A549 (cell line): ENCODE measurements around the gene NUAK2. TPM values are rescaled to one million over a fixed set of nuclear protein-coding genes. Genes with fewer than 3 reads are reported as not detected.
A peak's percentile ranks its signal among the peaks of the same experiment; 100 is the strongest.

Experiments
- ATAC-seq, 2 experiments: fragments of 200-7000 bp in 1 of 2; fragments of >200 bp in 1 of 2; cut with Nextera tagmentation in 1 of 2; cut with Tn5 transposase in 1 of 2; 3 replicates each; pipeline versions ENCODE4 v1.8.0 to v1.9.1; 2018 to 2020; ENCODE audit warnings: mild to moderate bottlenecking in 1 of 2, moderate library complexity in 1 of 2
- CTCF ChIA-PET: fragments of 300-600 bp; sonication (Branson Sonifier 250); formaldehyde crosslinking; extraction: SDS; loops from one replicate; lab custom pipeline; 2021; ENCODE audit warnings: antibody characterized with exemption, inconsistent platforms; lab: Yijun Ruan, JAX
- POLR2A ChIA-PET: fragments of 350-600 bp; formaldehyde crosslinking; extraction: SDS; loops from one replicate; lab custom pipeline; 2021; ENCODE audit warnings: antibody characterized with exemption, inconsistent platforms; lab: Yijun Ruan, JAX
- DNase-seq, 2 experiments: peaks; one replicate each; pipeline versions ENCODE4 v3.0.0 to v3.0.0-alpha.2; 2011 to 2016; ENCODE audit warnings: low read depth in 1 of 2, low spot score in 1 of 2
- FAIRE-seq: peaks from 2 replicates; lab custom pipeline; 2011; peaks lifted over from hg19 to GRCh38; lab: Jason Lieb, UNC
- H3K27ac ChIP-seq, 2 experiments: fragments of >200 bp; sonication (Bioruptor Twin); formaldehyde crosslinking; 3 replicates each; pipeline ENCODE4 v1.5.1; 2016 to 2017
- H3K4me1 ChIP-seq: fragments of >200 bp; sonication (Bioruptor Twin); formaldehyde crosslinking; 3 replicates; pipeline ENCODE4 v1.6.1; 2016
- H3K4me2 ChIP-seq: fragments of >200 bp; sonication (Bioruptor Twin); formaldehyde crosslinking; 3 replicates; pipeline ENCODE4 v1.6.1; 2016
- H3K4me3 ChIP-seq: fragments of >200 bp; sonication (Bioruptor Twin); formaldehyde crosslinking; 3 replicates; pipeline ENCODE4 v1.5.1; 2016
- H3K9me3 ChIP-seq: fragments of >200 bp; sonication (Bioruptor Twin); formaldehyde crosslinking; 3 replicates; pipeline ENCODE4 v1.6.1; 2016
- CBX8 ChIP-seq: fragments of 200-600 bp; sonication (generic); IDR thresholded peaks from 2 replicates; pipeline ENCODE4 v1.6.1; 2016
- CEBPB ChIP-seq, 2 experiments: fragments of >200 bp in 1 of 2; sonication (Bioruptor Twin) in 1 of 2; formaldehyde crosslinking in 1 of 2; IDR thresholded peaks; 2 replicates each; pipeline ENCODE4 v1.6.1; 2012 to 2016
- CHD2 ChIP-seq: fragments of 150-350 bp; IDR thresholded peaks from 2 replicates; pipeline ENCODE4 v1.6.1; 2014; ENCODE audit warnings: low read length; ENCODE audit not compliant: partially characterized antibody
- CTCF ChIP-seq: fragments of >200 bp; sonication (Bioruptor Twin); formaldehyde crosslinking; IDR thresholded peaks from 3 replicates; pipeline ENCODE4 v1.5.1; 2016
- ELK1 ChIP-seq: fragments of 150-350 bp; IDR thresholded peaks from 2 replicates; pipeline ENCODE4 v1.6.1; 2014; ENCODE audit warnings: low read depth, mild to moderate bottlenecking, low read length
- EP300 ChIP-seq, 2 experiments: fragments of >200 bp; sonication (Bioruptor Twin); formaldehyde crosslinking; IDR thresholded peaks; 2 replicates in 1 of 2; 3 replicates in 1 of 2; pipeline ENCODE4 v1.6.1; 2016 to 2017
- FOXS1 ChIP-seq: fragments of 250-450 bp; sonication (Bioruptor Pico); IDR thresholded peaks from 2 replicates; pipeline ENCODE4 v1.5.0; 2020; ENCODE audit warnings: mild to moderate bottlenecking, moderate library complexity
- HEYL ChIP-seq: fragments of 250-450 bp; sonication (Bioruptor Pico); IDR thresholded peaks from 2 replicates; pipeline ENCODE4 v1.8.0; 2021; ENCODE audit warnings: mild to moderate bottlenecking, moderate library complexity
- HOXB5 ChIP-seq: fragments of 250-450 bp; sonication (Bioruptor Pico); IDR thresholded peaks from 2 replicates; pipeline ENCODE4 v1.5.0; 2020; ENCODE audit warnings: mild to moderate bottlenecking, moderate library complexity
- JUNB ChIP-seq: fragments of >200 bp; sonication (Bioruptor Twin); formaldehyde crosslinking; IDR thresholded peaks from 2 replicates; pipeline ENCODE4 v1.6.1; 2016
- KDM5A ChIP-seq: fragments of 200-600 bp; sonication (generic); IDR thresholded peaks from 2 replicates; pipeline ENCODE4 v1.6.1; 2016; ENCODE audit warnings: antibody characterized with exemption, mild to moderate bottlenecking
- MAFK ChIP-seq: fragments of 450-650 bp; IDR thresholded peaks from 2 replicates; pipeline ENCODE4 v1.6.1; 2014; ENCODE audit not compliant: partially characterized antibody
- MAX ChIP-seq: IDR thresholded peaks from 2 replicates; pipeline ENCODE4 v1.6.1; 2012
- MAZ ChIP-seq: fragments of 150-350 bp; IDR thresholded peaks from 2 replicates; pipeline ENCODE4 v1.6.1; 2014; ENCODE audit warnings: antibody characterized with exemption, low read depth, low read length, borderline replicate concordance
- NFE2L2 ChIP-seq: fragments of 150-350 bp; conservative IDR thresholded peaks from 2 replicates; pipeline ENCODE4 v1.6.1; 2014; ENCODE audit warnings: low read length
- NPAS2 ChIP-seq: fragments of 250-450 bp; sonication (Bioruptor Pico); IDR thresholded peaks from 2 replicates; pipeline ENCODE4 v1.8.0; 2022; ENCODE audit warnings: mild to moderate bottlenecking, moderate library complexity, borderline replicate concordance
- NR3C1 ChIP-seq: fragments of >200 bp; sonication (Bioruptor Twin); formaldehyde crosslinking; IDR thresholded peaks from 3 replicates; pipeline ENCODE4 v1.6.1; 2017
- PHF8 ChIP-seq: fragments of 200-600 bp; sonication (generic); IDR thresholded peaks from 2 replicates; pipeline ENCODE4 v1.6.1; 2016; ENCODE audit warnings: low read depth, mild to moderate bottlenecking, antibody characterized with exemption, moderate library complexity, borderline replicate concordance
- RAD21 ChIP-seq, 2 experiments: fragments of >200 bp in 1 of 2; sonication (Bioruptor Twin) in 1 of 2; formaldehyde crosslinking in 1 of 2; IDR thresholded peaks in 1 of 2; conservative IDR thresholded peaks in 1 of 2; 2 replicates in 1 of 2; 3 replicates in 1 of 2; pipeline ENCODE4 v1.6.1; 2012 to 2018; ENCODE audit warnings: inconsistent platforms in 1 of 2
- REST ChIP-seq: fragments of 200-600 bp; sonication (generic); IDR thresholded peaks from 2 replicates; pipeline ENCODE4 v1.6.1; 2016; ENCODE audit warnings: antibody characterized with exemption, mild to moderate bottlenecking, moderate library complexity
- RFX5 ChIP-seq: fragments of 450-650 bp; IDR thresholded peaks from 2 replicates; pipeline ENCODE4 v1.7.1; 2014; ENCODE audit warnings: antibody characterized with exemption, mild to moderate bottlenecking, moderate library complexity
- RNF2 ChIP-seq: fragments of 200-600 bp; sonication (generic); IDR thresholded peaks from 2 replicates; pipeline ENCODE4 v1.6.1; 2016; ENCODE audit warnings: low read depth, mild to moderate bottlenecking, antibody characterized with exemption, moderate library complexity, borderline replicate concordance
- SMC3 ChIP-seq: fragments of >200 bp; sonication (Bioruptor Twin); formaldehyde crosslinking; IDR thresholded peaks from 3 replicates; pipeline ENCODE4 v1.6.1; 2018; ENCODE audit warnings: inconsistent platforms
- SREBF2 ChIP-seq: fragments of 450-650 bp; IDR thresholded peaks from 2 replicates; pipeline ENCODE4 v1.6.1; 2014; ENCODE audit warnings: mild to moderate bottlenecking, moderate library complexity
- TFCP2L1 ChIP-seq: fragments of 250-450 bp; sonication (Bioruptor Pico); IDR thresholded peaks from 2 replicates; pipeline ENCODE4 v1.5.0; 2021; ENCODE audit warnings: mild to moderate bottlenecking
- TP53 ChIP-seq: fragments of 250-450 bp; sonication (Bioruptor Pico); IDR thresholded peaks from 2 replicates; pipeline ENCODE4 v1.5.0; 2021; ENCODE audit warnings: mild to moderate bottlenecking, moderate library complexity
- USF2 ChIP-seq: fragments of 450-650 bp; IDR thresholded peaks from 2 replicates; pipeline ENCODE4 v1.6.1; 2014; ENCODE audit warnings: antibody characterized with exemption
- ZC3H11A ChIP-seq: fragments of 450-650 bp; IDR thresholded peaks from 2 replicates; pipeline ENCODE4 v1.6.1; 2014; ENCODE audit warnings: antibody characterized with exemption, mild to moderate bottlenecking
- ZNF302 ChIP-seq: fragments of 250-450 bp; sonication (Bioruptor Pico); IDR thresholded peaks from 2 replicates; pipeline ENCODE4 v1.9.0; 2021; ENCODE audit warnings: inconsistent platforms, mild to moderate bottlenecking, moderate library complexity
- WGBS: methylation state at CpG from one replicate; pipeline ENCODE4 v1.1.6; 2017; ENCODE audit errors: missing lambda C conversion rate; 5-methylcytosine and 5-hydroxymethylcytosine counted together
- polyA plus RNA-seq, 4 experiments: library from polyadenylated mRNA; depleted of rRNA in 3 of 4; stranded (reverse); fragments of >200 nt; fragmentation: RNase III in 1 of 4; extraction: RNeasy Plus Mini Kit Qiagen cat#74134 plus additional on column Dnase treatment in 1 of 4; gene quantifications; 2 replicates in 3 of 4; 3 replicates in 1 of 4; pipeline ENCODE4 v1.2.3, GENCODE V29; 2011 to 2017

NUAK2 gene
- polyA plus RNA-seq, 2 of the 4 experiments (the other 2 are of a cell fraction): 29.7 to 37.8 TPM

GRCh38 chr1:205301842-205302588, 19.5 kb downstream of the NUAK2 start (continued):
- TF ChIP-seq REST (no peak), TFCP2L1 (CRISPR knock-in tag) (no peak), TP53 (no peak), NFE2L2 (no peak), RFX5 (no peak), MAX (no peak), NPAS2 (CRISPR knock-in tag) (no peak), SREBF2 (no peak), EP300 (IDR thresholded peaks at IDR 0.05) (no peak), SMC3 (no peak), HEYL (CRISPR knock-in tag) (no peak), FOXS1 (peak; percentile 45; the same call in 1 of the 2 replicates), ZNF302 (CRISPR knock-in tag) (no peak; the same call in 1 of the 2 replicates), RNF2 (no peak), JUNB (no peak), CEBPB (IDR thresholded peaks at IDR 0.05) (no peak), MAFK (no peak), ELK1 (no peak), PHF8 (no peak)

GRCh38 chr1:205301205-205301821, 20.2 kb downstream of the NUAK2 start:
- no peak for FAIRE-seq
- TF ChIP-seq SREBF2 (no peak), HOXB5 (peak; percentile 81; the same call in 1 of the 2 replicates), MAZ (peak; percentile 70; the same call in 1 of the 2 replicates), KDM5A (no peak), ZNF302 (CRISPR knock-in tag) (0 out of 2 replicates have a peak, but pooled peaks have one; percentile 47), NPAS2 (CRISPR knock-in tag) (no peak), CHD2 (peak; percentile 45), HEYL (CRISPR knock-in tag) (no peak; the same call in 1 of the 2 replicates), CBX8 (no peak), RAD21 (conservative IDR thresholded peaks at IDR 0.05 in 1 of 2, IDR thresholded peaks at IDR 0.05 in 1 of 2) (peak; percentile 32 to 62), RNF2 (no peak), NR3C1 (no peak), ZC3H11A (no peak), USF2 (no peak), CTCF (no peak), EP300 (IDR thresholded peaks at IDR 0.05) (peak; percentile 95 to 99; a peak in 4 of 5 replicates)

More at GRCh38 chr1:205301205-205301821, 20.2 kb downstream of the NUAK2 start:
- DNase-seq: peak in 1 of 2 experiments; percentile 96
- Histone ChIP-seq H3K27ac (peak overlapping the region; percentile 98 to 99), H3K4me2 (peak overlapping the region; percentile 68), H3K4me3 (peak overlapping the region; percentile 8; the same call in 1 of the 3 replicates), H3K9me3 (no peaks in the 10 kb centered on the region), H3K4me1 (peaks cover 94% of the 10 kb centered on the region)
- peak; percentile 53 to 54 for ATAC-seq
- under 1% methylated on average over 10 of the region's 14 CpGs for WGBS
- CTCF ChIA-PET: interaction anchor here (1.3 to 89.2 kb wide), 3 partner anchors 12 to 184 kb away, joined by 3 to 3627 read pairs (median 3627); partner anchors contain the start of genes KLHDC8A and NUAK2
- POLR2A ChIA-PET: interaction anchor here (0.5 to 5.4 kb wide), 11 partner anchors 9 to 29 kb away, joined by 3 to 49 read pairs (median 11); partner anchors contain the start of gene NUAK2
